Measurements from ENCODE around the gene ZG16. TPM values are rescaled to one million over a fixed set of nuclear protein-coding genes. Genes with fewer than 3 reads are reported as not detected.
A peak's percentile ranks its signal among the peaks of the same experiment; 100 is the strongest.

ZG16 gene
- total and polyA plus RNA-seq, 9 of the 15 experiments (the other 6 are each of a cell fraction or from before 2014, with no cell fraction given), result 0.04 TPM; not detected in 8

- no peak for TF ChIP-seq SNIP1 (IDR thresholded peaks at IDR 0.05; ENCODE audit: low read depth)
- no peak for TF ChIP-seq HLTF (IDR thresholded peaks at IDR 0.05)
- no peak for TF ChIP-seq HINFP (tag; conservative IDR thresholded peaks at IDR 0.05; ENCODE audit: low read depth)
- no peak for TF ChIP-seq HNRNPL (IDR thresholded peaks at IDR 0.05; ENCODE audit: low read depth, low read length)
- no peak for TF ChIP-seq CREM (IDR thresholded peaks at IDR 0.05; ENCODE audit: low read depth)
These were observed 38.8 kb downstream of the ZG16 start (continued) for GRCh38 chr16:29816694-29817441.

- H3K9me3 ChIP-seq (replicated peaks; ENCODE audit: control insufficient read depth, insufficient read depth, low read depth, low read length), result no peaks in the 10 kb centered on the region
- no peaks in the 10 kb centered on the region; the same call in 1 of the 2 replicates for H4K20me1 ChIP-seq (replicated peaks; ENCODE audit: control insufficient read depth, insufficient read depth, low read length)
- no peaks in the 10 kb centered on the region for H3K27me3 ChIP-seq (ENCODE audit: control insufficient read depth in 2 of 2, insufficient read depth in 2 of 2, low read length in 2 of 2)
- H3K9ac ChIP-seq (ENCODE audit: insufficient read depth in 1 of 2, low read depth in 2 of 2, low read length in 2 of 2), result no peak overlapping the region; a peak in 1 of 4 replicates
- ATAC-seq, result no peak
- ChIA-PET POLR2A (interaction anchor here (0.6 to 1.3 kb wide), 5 partner anchors 8 to 235 kb away, joined by 3 to 4 read pairs (median 3); partner anchors contain the start of gene QPRT), CTCF (ENCODE audit: low intra/inter-chr PET ratio) (no interaction called here)
- H3K4me3 ChIP-seq, result no peak overlapping the region
- peaks cover 21% of the 10 kb centered on the region for H3K79me2 ChIP-seq (ENCODE audit: control insufficient read depth, insufficient read depth, low read length)
- FAIRE-seq, result peak; percentile 44
- peaks cover 17 to 57% of the 10 kb centered on the region in 2 experiments for H3K4me1 ChIP-seq (replicated peaks in 1 of 2; ENCODE audit: control insufficient read depth in 2 of 2, insufficient read depth in 2 of 2, low read length in 2 of 2)
- intact Hi-C loops (cut with micrococcal nuclease) (loop anchor here (5.0 to 10.0 kb wide), 2 partner anchors 116 to 207 kb away; partner anchors contain the start of gene C16orf92), in situ Hi-C loops (cut with MboI) (no loop called here)
- H3K9me1 ChIP-seq (ENCODE audit: control insufficient read depth, insufficient read depth, low read length), result no peaks in the 10 kb centered on the region
- H2AFZ ChIP-seq (ENCODE audit: low read depth, low read length), result no peak overlapping the region
- peaks cover 23% of the 10 kb centered on the region for H3K36me3 ChIP-seq (ENCODE audit: control insufficient read depth, insufficient read depth, low read length)
- BruUV-seq (replicated peaks), result no TSS peak
- 58% methylated on average over 4 of the region's 4 CpGs for WGBS (ENCODE audit: insufficient coverage, low coverage, missing lambda C conversion rate)
- no peak overlapping the region for H3K27ac ChIP-seq (ENCODE audit: extremely low read depth, low read depth, low read length)
- H3K4me2 ChIP-seq (ENCODE audit: insufficient read depth, low read length), result no peak overlapping the region
- no peak for DNase-seq (ENCODE audit: extremely low read depth in 1 of 4, low spot score in 3 of 4)
- TF ChIP-seq SIN3B (IDR thresholded peaks at IDR 0.05; ENCODE audit: low read depth) (no peak), PHF20 (IDR thresholded peaks at IDR 0.05; ENCODE audit: partially characterized antibody) (no peak), PCBP2 (IDR thresholded peaks at IDR 0.05; ENCODE audit: low read depth, low read length, poor library complexity, severe bottlenecking) (no peak), EP400 (IDR thresholded peaks at IDR 0.05) (no peak), ZNF212 (CRISPR knock-in tag; IDR thresholded peaks at IDR 0.05) (no peak), NCOA2 (IDR thresholded peaks at IDR 0.05; ENCODE audit: partially characterized antibody in 2 of 2) (no peak), PML (IDR thresholded peaks at IDR 0.05; ENCODE audit: low read length) (no peak), FOXM1 (IDR thresholded peaks at IDR 0.05; ENCODE audit: low read depth) (no peak), FOXM1 (CRISPR knock-in tag; IDR thresholded peaks at IDR 0.05; ENCODE audit: low read depth) (no peak), NR2F6 (CRISPR knock-in tag; IDR thresholded peaks at IDR 0.05) (no peak), SMAD3 (CRISPR knock-in tag; conservative IDR thresholded peaks at IDR 0.05) (no peak), SMARCA4 (IDR thresholded peaks at IDR 0.05) (no peak)
These were observed 40.0 kb downstream of the ZG16 start for GRCh38 chr16:29818082-29818481.
